AG04450 (cell line): ENCODE results near the gene LCE1D. TPM values are rescaled to one million over a fixed set of nuclear protein-coding genes. Genes with fewer than 3 reads are reported as not detected.

Source experiments
- CTCF ChIA-PET: fragments of 300-600, 350-600 bp; formaldehyde crosslinking; extraction: SDS; loops from one replicate; lab custom pipeline; 2022; ENCODE audit warnings: antibody characterized with exemption, inconsistent platforms; lab: Charles Lee
- POLR2A ChIA-PET: fragments of 350-600 bp; formaldehyde crosslinking; extraction: SDS; loops from one replicate; lab custom pipeline; 2021; ENCODE audit warnings: antibody characterized with exemption, inconsistent platforms; lab: Yijun Ruan, JAX
- DNase-seq: peaks from one replicate; pipeline ENCODE4 v3.0.0-alpha.2; 2011; ENCODE audit warnings: low read depth, low spot score
- H3K27ac ChIP-seq: one replicate; pipeline ENCODE4 v1.5.1; 2012; ENCODE audit warnings: low read depth, low read length, control low read depth
- H3K27me3 ChIP-seq: one replicate; pipeline ENCODE4 v1.6.0; 2012; ENCODE audit warnings: low read length; ENCODE audit not compliant: control insufficient read depth, insufficient read depth
- H3K4me3 ChIP-seq: 2 replicates; pipeline ENCODE4 v1.5.1; 2011; ENCODE audit warnings: mild to moderate bottlenecking, low read depth, low read length, control low read depth
- H3K9me3 ChIP-seq: 2 replicates; pipeline ENCODE4 v1.5.1; 2012; ENCODE audit warnings: low read length; ENCODE audit not compliant: control insufficient read depth, insufficient read depth
- polyA plus RNA-seq: library from polyadenylated mRNA; depleted of rRNA; stranded (reverse); fragments of >200 nt; gene quantifications from 2 replicates; pipeline ENCODE4 v1.2.3, GENCODE V29; 2011
- TF ChIP-seq, protein P1 (sequence below): IDR thresholded peaks from 2 replicates; pipeline ENCODE4 v1.5.1; 2011; ENCODE audit warnings: low read depth, low read length, control low read depth, inconsistent platforms

Gene LCE1D
- polyA plus RNA-seq, 1 experiment = not detected

DNA sequence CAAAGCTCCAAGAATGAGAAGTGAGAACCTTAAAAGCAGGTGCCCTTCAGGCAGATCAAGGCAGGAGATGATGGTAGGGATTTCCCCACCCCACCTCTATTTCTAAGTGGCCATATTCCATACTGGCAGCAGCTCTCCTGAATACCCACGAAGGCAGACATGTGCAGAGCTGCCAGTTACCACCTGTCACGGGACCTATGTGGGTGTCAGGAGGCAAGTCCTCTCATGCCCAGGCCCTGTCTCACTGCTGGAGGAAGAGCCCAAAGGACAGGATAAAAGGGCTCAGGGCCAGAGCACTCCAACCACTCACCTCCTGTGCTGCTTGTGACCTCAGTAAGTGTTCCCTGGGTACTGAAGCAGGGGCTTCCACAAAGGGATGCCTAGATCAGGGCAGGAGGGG, 14.5 kb downstream of the LCE1D start:
- Histone ChIP-seq H3K27me3 (no peaks in the 10 kb centered on the region), H3K4me3 (no peak overlapping the region), H3K27ac (no peak overlapping the region), H3K9me3 (peaks cover 5% of the 10 kb centered on the region; the same call in 1 of the 2 replicates)
- no peak for DNase-seq
- POLR2A ChIA-PET = no interaction called here
- TF ChIP-seq, protein P1, sequence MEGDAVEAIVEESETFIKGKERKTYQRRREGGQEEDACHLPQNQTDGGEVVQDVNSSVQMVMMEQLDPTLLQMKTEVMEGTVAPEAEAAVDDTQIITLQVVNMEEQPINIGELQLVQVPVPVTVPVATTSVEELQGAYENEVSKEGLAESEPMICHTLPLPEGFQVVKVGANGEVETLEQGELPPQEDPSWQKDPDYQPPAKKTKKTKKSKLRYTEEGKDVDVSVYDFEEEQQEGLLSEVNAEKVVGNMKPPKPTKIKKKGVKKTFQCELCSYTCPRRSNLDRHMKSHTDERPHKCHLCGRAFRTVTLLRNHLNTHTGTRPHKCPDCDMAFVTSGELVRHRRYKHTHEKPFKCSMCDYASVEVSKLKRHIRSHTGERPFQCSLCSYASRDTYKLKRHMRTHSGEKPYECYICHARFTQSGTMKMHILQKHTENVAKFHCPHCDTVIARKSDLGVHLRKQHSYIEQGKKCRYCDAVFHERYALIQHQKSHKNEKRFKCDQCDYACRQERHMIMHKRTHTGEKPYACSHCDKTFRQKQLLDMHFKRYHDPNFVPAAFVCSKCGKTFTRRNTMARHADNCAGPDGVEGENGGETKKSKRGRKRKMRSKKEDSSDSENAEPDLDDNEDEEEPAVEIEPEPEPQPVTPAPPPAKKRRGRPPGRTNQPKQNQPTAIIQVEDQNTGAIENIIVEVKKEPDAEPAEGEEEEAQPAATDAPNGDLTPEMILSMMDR = no peak
- CTCF ChIA-PET = no interaction called here

DNA sequence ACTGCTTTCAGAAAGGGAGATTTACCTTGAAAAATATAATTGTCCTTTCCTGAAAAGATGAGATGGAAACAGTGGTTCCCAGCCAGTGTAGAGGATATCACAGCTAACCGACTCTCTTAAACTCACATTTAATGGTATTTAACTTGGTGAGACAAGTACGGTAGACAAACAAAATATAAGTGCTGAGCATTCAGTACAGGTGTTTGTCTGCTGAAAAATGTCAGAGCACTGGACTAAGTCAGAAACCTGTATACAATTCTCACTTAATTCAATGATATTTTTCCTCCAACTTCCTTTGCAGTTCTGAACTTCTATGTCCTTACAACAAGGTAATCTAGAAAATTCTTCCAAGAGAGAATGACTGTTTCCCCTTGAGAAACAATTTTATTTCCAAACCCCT, 15.2 kb downstream of the LCE1D start, which contains the start of gene LCE1B:
TSS of gene LCE1B (plus strand) at position 301 of the 400 bp plus-strand sequence. CDS start 476 bp downstream, outside the sequence.
- TF ChIP-seq, protein P1 = no peak
- Histone ChIP-seq H3K27me3 (no peaks in the 10 kb centered on the region), H3K9me3 (peaks cover 5% of the 10 kb centered on the region; the same call in 1 of the 2 replicates), H3K27ac (no peak within 1 kb of the TSS), H3K4me3 (no peak within 1 kb of the TSS)
- ChIA-PET POLR2A (no interaction called here), CTCF (no interaction called here)
- no peak for DNase-seq

DNA sequence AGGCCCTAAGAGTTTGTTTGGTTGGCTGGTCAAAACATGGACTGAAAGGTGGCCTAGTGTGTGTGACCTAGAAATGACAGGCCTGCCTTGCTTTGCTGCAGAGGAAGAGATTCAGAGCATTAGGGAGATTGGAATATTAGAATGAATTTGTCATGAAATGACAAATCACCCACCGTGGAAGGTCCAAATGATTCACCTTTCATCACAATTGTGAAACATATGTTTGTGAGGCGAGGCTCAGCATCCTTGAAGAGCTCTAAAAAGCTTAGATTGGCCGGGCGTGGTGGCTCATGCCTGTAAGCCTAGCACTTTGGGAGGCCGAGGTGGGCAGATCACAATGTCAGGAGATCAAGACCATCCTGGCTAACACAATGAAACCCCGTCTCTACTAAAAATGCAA, 20.8 kb downstream of the LCE1D start:
- no peak for DNase-seq

DNA sequence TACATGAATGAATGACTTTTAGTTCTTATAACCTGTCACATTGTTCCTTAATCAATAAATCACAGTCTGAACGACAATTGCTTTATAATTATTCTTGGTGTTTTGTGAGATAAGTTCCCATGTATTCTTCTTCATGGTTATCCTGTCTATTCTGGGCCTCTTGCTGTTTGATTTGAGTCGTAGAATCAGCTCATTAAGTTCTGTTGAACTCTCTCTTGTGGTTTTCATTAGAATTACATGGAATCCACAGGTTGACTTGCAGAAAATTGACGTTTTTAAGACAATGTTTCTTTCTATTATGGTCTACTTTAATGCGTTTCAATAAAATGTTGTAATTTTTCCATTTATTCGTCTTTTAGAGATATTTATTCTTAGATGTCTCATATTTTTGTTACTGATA, 26.8 kb downstream of the LCE1D start:
- Histone ChIP-seq H3K27ac (no peak overlapping the region), H3K27me3 (no peaks in the 10 kb centered on the region), H3K4me3 (no peak overlapping the region), H3K9me3 (peaks cover 6% of the 10 kb centered on the region; the same call in 1 of the 2 replicates)
- ChIA-PET POLR2A (no interaction called here), CTCF (no interaction called here)
- TF ChIP-seq, protein P1 = no peak
- DNase-seq = no peak

More for the DNA sequence above, 20.8 kb downstream of the LCE1D start:
- CTCF ChIA-PET = no interaction called here
- POLR2A ChIA-PET = no interaction called here
- Histone ChIP-seq H3K4me3 (no peak overlapping the region), H3K27ac (no peak overlapping the region), H3K9me3 (peaks cover 5% of the 10 kb centered on the region; the same call in 1 of the 2 replicates), H3K27me3 (no peaks in the 10 kb centered on the region)
- TF ChIP-seq, protein P1 = no peak

DNA sequence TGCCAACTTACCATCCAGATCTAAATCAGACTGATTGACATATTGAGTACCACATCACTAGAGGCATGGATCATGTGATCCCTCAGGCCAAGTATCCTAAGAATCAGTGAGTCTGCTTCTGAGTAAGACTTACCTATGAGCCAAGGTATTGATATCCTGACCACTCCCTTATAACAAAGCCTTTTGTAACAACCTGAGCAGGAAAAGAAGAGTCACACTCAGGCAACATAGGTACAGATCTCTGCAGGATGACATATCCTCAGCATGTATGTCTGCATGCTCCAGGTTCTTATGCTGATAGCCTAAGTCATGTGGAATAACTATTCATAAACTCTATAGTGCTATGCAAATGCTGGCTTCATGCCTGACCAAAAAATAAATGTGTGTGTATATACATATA, 28.4 kb downstream of the LCE1D start:
- TF ChIP-seq, protein P1 = no peak
- no peak for DNase-seq
- CTCF ChIA-PET = no interaction called here
- no peak overlapping the region for H3K4me3 ChIP-seq
- H3K9me3 ChIP-seq = peaks cover 6% of the 10 kb centered on the region; the same call in 1 of the 2 replicates
- no peaks in the 10 kb centered on the region for H3K27me3 ChIP-seq
- H3K27ac ChIP-seq = no peak overlapping the region
- POLR2A ChIA-PET = no interaction called here
